Thyroid gland (tissue), 4 donors: ENCODE results near the gene CNTNAP5. TPM values are rescaled to one million over a fixed set of nuclear protein-coding genes. Genes with fewer than 3 reads are reported as not detected.

Experiments used
- DNase-seq, 2 donors: peaks; one replicate each; pipeline ENCODE4 v3.0.0-alpha.2; 2019
- H3K27ac ChIP-seq, 3 donors: fragments of 200-600 bp; sonication (generic); 1 replicate in 2 of 3; 2 replicates in 1 of 3; pipeline ENCODE4 v1.5.1; 2016 to 2019; ENCODE audit warnings: mild to moderate bottlenecking in 1 of 3, moderate library complexity in 1 of 3
- H3K27me3 ChIP-seq: fragments of 200-600 bp; sonication (generic); one replicate; pipeline ENCODE4 v1.5.1; 2019
- H3K36me3 ChIP-seq, 2 donors: fragments of 200-600 bp; sonication (generic); one replicate each; pipeline ENCODE4 v1.5.1; 2016 to 2019
- H3K4me1 ChIP-seq, 2 donors: fragments of 200-600 bp; sonication (generic); one replicate each; pipeline ENCODE4 v1.5.1; 2017 to 2019
- H3K4me3 ChIP-seq, 3 donors: fragments of 200-600 bp; sonication (generic); replicated peaks in 1 of 3; 1 replicate in 2 of 3; 2 replicates in 1 of 3; pipeline ENCODE4 v1.5.1; 2016; ENCODE audit warnings: mild to moderate bottlenecking in 1 of 3
- H3K9me3 ChIP-seq: fragments of 200-600 bp; sonication (generic); one replicate; pipeline ENCODE4 v1.5.1; 2017
- CTCF ChIP-seq, 6 experiments: fragments of 200-600 bp in 3 of 6; fragments of 450-650 bp in 3 of 6; sonication (generic) in 3 of 6; IDR thresholded peaks; one replicate each; pipeline ENCODE4 v1.5.1; 2016 to 2019; ENCODE audit warnings: antibody characterized with exemption in 6 of 6, mild to moderate bottlenecking in 2 of 6, inconsistent platforms in 1 of 6, moderate library complexity in 1 of 6
- POLR2A ChIP-seq, 2 donors: fragments of 450-650 bp; IDR thresholded peaks; one replicate each; pipeline ENCODE4 v1.6.1; 2017; ENCODE audit warnings: antibody characterized with exemption in 2 of 2, mild to moderate bottlenecking in 2 of 2, moderate library complexity in 1 of 2
- WGBS, 2 donors: methylation state at CpG; one replicate each; pipeline ENCODE4 v1.1.5; 2017; 5-methylcytosine and 5-hydroxymethylcytosine counted together
- intact Hi-C: fragments of 100-400 bp; cut with DNase I; formaldehyde crosslinking; loops from one replicate; pipeline ENCODE4 v1.15.1; 2023
- total RNA-seq, 4 donors: library from RNA; depleted of rRNA; stranded (reverse); fragments of >200 nt; gene quantifications; one replicate each; pipeline ENCODE4 v1.2.3, GENCODE V29; 2016

Gene CNTNAP5
- total RNA-seq, 4 donors from 2014 or later = not detected

GRCh38 chr2:124683536-124684428 is 658.7 kb downstream of the CNTNAP5 start:
- no peak for DNase-seq
- no peak for TF ChIP-seq CTCF (IDR thresholded peaks at IDR 0.05)
- TF ChIP-seq POLR2A (IDR thresholded peaks at IDR 0.05) = no peak
- Histone ChIP-seq H3K4me3 (no peak overlapping the region), H3K4me1 (no peaks in the 10 kb centered on the region), H3K27ac (no peak overlapping the region), H3K36me3 (no peaks in the 10 kb centered on the region), H3K9me3 (no peaks in the 10 kb centered on the region), H3K27me3 (no peaks in the 10 kb centered on the region)
- 79 to 83% methylated on average over 6 of the region's 6 CpGs for whole genome bisulfite sequencing, 2 donors
- intact Hi-C loops = no loop called here

- WGBS, 2 donors = 93 to 97% methylated on average over 3 of the region's 3 CpGs
- Histone ChIP-seq H3K36me3 (no peaks in the 10 kb centered on the region), H3K27me3 (no peaks in the 10 kb centered on the region), H3K4me1 (no peaks in the 10 kb centered on the region), H3K27ac (no peak overlapping the region), H3K4me3 (no peak overlapping the region), H3K9me3 (no peaks in the 10 kb centered on the region)
- intact Hi-C loops = no loop called here
- no peak for DNase-seq
- no peak for TF ChIP-seq POLR2A (IDR thresholded peaks at IDR 0.05)
- TF ChIP-seq CTCF (IDR thresholded peaks at IDR 0.05) = no peak
Measured at GRCh38 chr2:124689348-124689747, 664.3 kb downstream of the CNTNAP5 start.

GRCh38 chr2:124692216-124692615 is 667.1 kb downstream of the CNTNAP5 start:
- Histone ChIP-seq H3K4me1 (no peaks in the 10 kb centered on the region), H3K9me3 (no peaks in the 10 kb centered on the region), H3K27me3 (no peaks in the 10 kb centered on the region), H3K27ac (no peak overlapping the region), H3K36me3 (no peaks in the 10 kb centered on the region), H3K4me3 (no peak overlapping the region)
- no peak for DNase-seq
- TF ChIP-seq CTCF (IDR thresholded peaks at IDR 0.05) = no peak
- TF ChIP-seq POLR2A (IDR thresholded peaks at IDR 0.05) = no peak
- intact Hi-C loops = no loop called here

- intact Hi-C loops = no loop called here
- WGBS, 2 donors = 82 to 84% methylated on average over 1 of the region's 1 CpG
- no peak for DNase-seq
Measured at GRCh38 chr2:124692707-124693106, 667.6 kb downstream of the CNTNAP5 start.

More at GRCh38 chr2:124692707-124693106, 667.6 kb downstream of the CNTNAP5 start:
- H3K27ac ChIP-seq = no peak overlapping the region
- H3K4me3 ChIP-seq = no peak overlapping the region
- no peak for TF ChIP-seq CTCF (IDR thresholded peaks at IDR 0.05)
- TF ChIP-seq POLR2A (IDR thresholded peaks at IDR 0.05) = no peak
- no peaks in the 10 kb centered on the region for H3K27me3 ChIP-seq
- no peaks in the 10 kb centered on the region for H3K4me1 ChIP-seq
- H3K36me3 ChIP-seq = no peaks in the 10 kb centered on the region
- H3K9me3 ChIP-seq = no peaks in the 10 kb centered on the region
